Activated naive CD8-positive, alpha-beta T cell treated with anti-CD3 and anti-CD28 coated beads for 36 hours (primary cell): ENCODE results near the gene PON3. TPM values are rescaled to one million over a fixed set of nuclear protein-coding genes. Genes with fewer than 3 reads are reported as not detected.

Experiments
- DNase-seq: peaks from one replicate; pipeline ENCODE4 v3.0.0; 2021
- H3K27ac Mint-ChIP-seq: one replicate; pipeline ENCODE4 v1.8.0; 2022; ENCODE audit warnings: mild to moderate bottlenecking, moderate library complexity, mixed read lengths
- H3K27me3 Mint-ChIP-seq: one replicate; pipeline ENCODE4 v1.8.0; 2022; ENCODE audit warnings: mild to moderate bottlenecking, mixed read lengths
- H3K36me3 Mint-ChIP-seq: one replicate; pipeline ENCODE4 v1.8.0; 2021; ENCODE audit warnings: mild to moderate bottlenecking, mixed read lengths
- H3K4me1 Mint-ChIP-seq: one replicate; pipeline ENCODE4 v1.8.0; 2021; ENCODE audit warnings: mixed read lengths
- H3K4me3 Mint-ChIP-seq: one replicate; pipeline ENCODE4 v1.8.0; 2022; ENCODE audit warnings: mild to moderate bottlenecking, moderate library complexity, mixed read lengths
- H3K9me3 Mint-ChIP-seq: one replicate; pipeline ENCODE4 v1.8.0; 2022; ENCODE audit warnings: mixed read lengths
- total RNA-seq, 2 experiments: library from RNA; stranded (reverse); gene quantifications; one replicate each; pipeline ENCODE4 v1.2.3, GENCODE V29; 2021

Gene PON3
- under 1 TPM in 1 of 2 experiments, not detected in 1; 0.32 TPM for total RNA-seq

DNA sequence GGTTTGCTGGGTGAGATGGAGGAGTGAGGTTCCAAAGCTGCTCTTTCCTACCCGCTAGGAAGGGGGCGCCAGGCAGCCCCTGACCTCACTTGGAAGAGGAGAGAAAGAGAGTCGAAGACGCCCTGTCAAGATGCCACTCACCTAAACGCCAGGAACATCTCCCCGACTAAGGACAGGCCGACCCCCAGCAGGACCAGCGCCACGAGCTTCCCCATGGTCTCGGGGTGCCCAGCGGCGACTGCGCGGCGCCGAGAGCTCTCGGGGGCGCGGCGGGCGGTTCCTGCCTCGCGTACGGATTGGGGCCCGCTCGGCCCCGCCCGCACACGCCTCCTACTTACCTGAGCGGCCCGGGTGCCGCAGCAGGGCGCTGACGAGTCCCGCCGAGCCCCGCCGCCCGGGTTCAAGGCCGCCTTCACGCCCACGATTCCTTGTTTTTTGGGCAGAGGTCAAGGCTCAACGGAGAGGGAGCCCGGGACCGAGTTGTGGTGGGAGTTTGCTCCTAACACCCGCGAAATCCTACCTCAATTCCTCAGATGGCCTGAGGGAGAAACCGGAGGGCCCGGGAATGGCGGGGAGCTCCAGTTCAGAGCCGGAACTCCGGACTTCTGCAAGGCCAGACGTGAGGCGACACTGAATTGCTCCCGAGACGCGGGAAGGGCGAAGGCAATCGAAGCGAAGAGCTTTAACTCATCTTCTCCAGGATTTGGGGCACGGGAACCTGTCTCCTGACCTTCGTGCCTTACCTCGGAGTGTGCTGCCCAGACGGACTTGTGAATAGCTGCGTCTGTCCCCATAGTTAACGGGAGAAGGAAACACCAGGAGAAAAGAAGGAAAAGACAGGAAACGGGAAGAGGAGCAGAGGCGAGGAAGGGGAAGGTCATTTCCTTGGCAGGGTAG is at the start of gene PON3:
Gene PON3, minus strand, starts transcription at position 240 of the 897 bp plus-strand sequence. Its CDS starts 25 bp downstream, at position 215.
- H3K27ac Mint-ChIP-seq, result no peak within 1 kb of the TSS
- no peaks in the 10 kb centered on the region for H3K36me3 Mint-ChIP-seq
- H3K27me3 Mint-ChIP-seq, result peaks cover 35% of the 10 kb centered on the region
- H3K4me1 Mint-ChIP-seq, result peaks cover 3% of the 10 kb centered on the region
- peak; percentile 51 for DNase-seq
- no peaks in the 10 kb centered on the region for H3K9me3 Mint-ChIP-seq
- H3K4me3 Mint-ChIP-seq, result peak within 1 kb of the TSS; percentile 63

DNA sequence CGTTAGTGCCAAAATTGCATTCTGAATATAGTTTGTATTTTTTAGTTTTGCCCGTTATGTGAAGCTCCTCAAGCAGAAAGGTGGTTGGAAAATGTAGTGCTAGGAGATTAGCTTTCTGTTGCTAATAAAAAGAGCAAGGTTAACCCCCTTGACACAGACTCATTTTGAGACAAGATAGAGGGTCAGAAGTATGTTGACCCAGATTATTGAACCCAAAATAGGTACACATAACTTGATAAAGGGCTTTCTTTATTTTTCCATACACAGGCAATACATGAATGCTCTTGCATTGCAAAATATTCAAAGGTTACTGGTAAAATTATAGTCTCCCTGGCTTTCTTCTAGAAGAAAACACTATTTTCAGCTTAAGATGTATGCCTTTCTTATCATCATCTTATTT is 48.6 kb upstream of the PON3 start:
- Mint-ChIP-seq H3K4me3 (no peak overlapping the region), H3K27me3 (no peaks in the 10 kb centered on the region), H3K27ac (no peak overlapping the region), H3K9me3 (no peaks in the 10 kb centered on the region), H3K36me3 (no peaks in the 10 kb centered on the region), H3K4me1 (no peaks in the 10 kb centered on the region)
- no peak for DNase-seq

DNA sequence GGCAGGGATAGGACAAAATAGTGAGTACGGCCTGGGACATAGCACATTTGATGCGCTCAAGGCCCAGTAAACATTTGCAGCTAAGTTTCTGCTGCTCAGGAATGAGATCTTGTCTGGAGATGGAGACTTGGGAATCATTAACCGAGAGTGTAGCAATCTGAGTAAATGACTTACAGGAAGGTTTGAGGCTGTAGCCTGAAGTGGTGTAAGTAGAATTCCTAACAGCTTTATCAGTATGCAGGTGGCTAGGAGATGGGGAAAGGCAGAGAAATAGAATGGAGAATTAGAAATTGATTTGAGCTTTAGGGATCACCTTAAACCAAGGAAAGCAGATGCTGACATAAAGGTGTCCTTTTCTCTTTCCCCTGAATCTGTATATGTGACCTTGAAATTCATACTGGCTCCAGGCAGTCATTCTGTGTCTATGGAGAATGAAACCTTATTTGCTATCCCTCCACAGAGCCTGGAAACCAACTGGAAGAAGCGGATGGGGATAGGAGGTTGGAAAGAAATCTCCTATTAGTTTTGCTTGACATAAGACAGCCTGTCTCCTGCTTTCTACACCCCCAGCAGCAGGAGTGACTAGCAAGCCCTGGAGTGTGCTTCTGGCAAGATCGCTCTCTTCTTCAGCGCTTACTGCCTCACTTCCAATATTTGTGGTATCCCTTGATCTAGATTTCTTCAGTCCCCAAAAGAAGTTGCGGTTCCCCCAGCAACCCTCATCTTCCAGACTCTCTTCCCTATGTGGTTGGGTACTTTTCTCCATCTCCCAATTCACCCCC is 45.1 kb upstream of the PON3 start:
- Mint-ChIP-seq H3K36me3 (no peaks in the 10 kb centered on the region), H3K4me3 (no peak overlapping the region), H3K27me3 (no peaks in the 10 kb centered on the region), H3K4me1 (no peaks in the 10 kb centered on the region), H3K9me3 (no peaks in the 10 kb centered on the region), H3K27ac (no peak overlapping the region)
- no peak for DNase-seq

DNA sequence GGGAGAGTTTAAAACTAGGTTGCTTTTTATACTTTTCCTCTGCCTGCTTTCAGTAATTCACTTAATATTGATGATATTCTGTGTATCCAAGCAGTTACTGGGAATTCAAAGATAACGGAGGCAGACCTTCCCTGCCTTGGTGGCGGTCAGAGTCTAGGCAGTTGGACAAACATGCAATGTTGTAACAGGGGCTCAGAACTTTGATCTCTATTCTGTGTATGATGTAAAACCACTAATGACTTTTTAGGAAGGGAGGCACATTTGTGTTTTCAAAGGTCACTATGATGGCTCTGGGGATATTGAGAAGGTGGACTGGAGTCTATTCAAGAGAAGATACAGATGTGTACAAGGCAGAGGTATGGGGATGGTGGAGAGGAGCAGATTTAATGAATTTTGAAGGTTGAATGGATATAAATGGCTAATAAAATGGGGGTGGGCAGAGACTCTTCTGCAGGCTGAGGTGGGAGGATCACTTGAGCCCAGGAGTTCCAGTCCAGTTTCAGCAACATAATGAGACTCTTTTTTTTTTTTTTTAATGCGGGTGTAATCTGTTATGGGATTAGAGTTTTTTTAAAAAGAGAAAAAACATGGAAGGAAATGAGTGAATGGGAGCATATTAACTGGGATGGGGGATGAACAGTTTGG is 44.3 kb upstream of the PON3 start:
- no peaks in the 10 kb centered on the region for H3K36me3 Mint-ChIP-seq
- no peak for DNase-seq
- no peak overlapping the region for H3K27ac Mint-ChIP-seq
- H3K4me3 Mint-ChIP-seq, result no peak overlapping the region
- no peaks in the 10 kb centered on the region for H3K4me1 Mint-ChIP-seq
- H3K27me3 Mint-ChIP-seq, result no peaks in the 10 kb centered on the region
- H3K9me3 Mint-ChIP-seq, result no peaks in the 10 kb centered on the region

DNA sequence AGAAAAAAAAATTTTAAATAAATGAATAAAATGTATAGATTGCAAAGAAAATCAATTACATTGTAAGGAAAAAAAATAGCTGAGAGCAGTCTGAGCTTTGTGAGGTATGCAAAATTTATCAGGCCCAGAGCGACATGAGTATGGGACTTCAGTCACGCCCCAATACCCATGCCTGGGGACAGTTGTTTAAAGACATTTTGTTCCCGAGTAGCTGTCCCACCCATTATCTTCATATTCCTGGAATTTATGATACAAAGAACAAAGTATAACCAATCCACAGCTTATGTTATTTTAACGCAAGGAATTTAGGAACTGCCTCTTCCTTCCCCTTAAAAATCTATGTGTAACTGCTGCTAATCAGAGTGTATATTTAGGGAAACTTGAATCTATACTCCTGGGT is 40.2 kb upstream of the PON3 start:
- DNase-seq, result no peak
- H3K4me3 Mint-ChIP-seq, result no peak overlapping the region
- H3K9me3 Mint-ChIP-seq, result no peaks in the 10 kb centered on the region
- peaks cover 6% of the 10 kb centered on the region for H3K4me1 Mint-ChIP-seq
- H3K27ac Mint-ChIP-seq, result no peak overlapping the region
- no peaks in the 10 kb centered on the region for H3K36me3 Mint-ChIP-seq
- no peaks in the 10 kb centered on the region for H3K27me3 Mint-ChIP-seq

DNA sequence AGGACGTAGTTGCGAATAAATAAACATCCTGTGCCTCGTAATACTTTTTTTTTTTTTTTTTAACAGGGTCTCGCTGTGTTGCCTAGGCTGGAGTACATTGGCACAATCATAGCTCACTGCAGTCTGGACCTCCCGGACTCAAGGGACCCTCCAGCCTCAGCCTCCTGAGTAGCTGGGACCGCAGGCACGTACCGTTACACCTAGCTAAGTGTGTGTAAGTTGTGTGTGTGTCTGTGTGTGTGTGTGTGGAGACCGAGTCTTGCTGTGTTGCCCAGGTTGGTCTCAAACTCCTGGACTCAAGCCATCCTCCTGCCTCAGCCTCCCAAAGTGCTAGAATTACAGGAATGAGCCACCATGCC is 39.2 kb upstream of the PON3 start:
- Mint-ChIP-seq H3K4me1 (peaks cover 6% of the 10 kb centered on the region), H3K27ac (peak overlapping the region; percentile 52), H3K9me3 (no peaks in the 10 kb centered on the region), H3K27me3 (no peaks in the 10 kb centered on the region), H3K36me3 (no peaks in the 10 kb centered on the region), H3K4me3 (peak overlapping the region; percentile 74)
- no peak for DNase-seq

- H3K9me3 Mint-ChIP-seq, result no peaks in the 10 kb centered on the region
- peaks cover 6% of the 10 kb centered on the region for H3K4me1 Mint-ChIP-seq
- no peaks in the 10 kb centered on the region for H3K27me3 Mint-ChIP-seq
Observed at GRCh38 chr7:95434557-95435421, 38.6 kb upstream of the PON3 start, which contains the start of gene PON2. Gene PON2 (minus strand): TSS chr7:95435028. CDS start chr7:95434951, 77 bp downstream.

GRCh38 chr7:95433952-95434556 is 37.9 kb upstream of the PON3 start:
- H3K27ac Mint-ChIP-seq, result no peak overlapping the region
- DNase-seq, result no peak
- no peaks in the 10 kb centered on the region for H3K27me3 Mint-ChIP-seq

More at GRCh38 chr7:95434557-95435421, 38.6 kb upstream of the PON3 start, which contains the start of gene PON2:
- no peaks in the 10 kb centered on the region for H3K36me3 Mint-ChIP-seq
- H3K27ac Mint-ChIP-seq, result peak within 1 kb of the TSS; percentile 52
- DNase-seq, result peak; percentile 51
- H3K4me3 Mint-ChIP-seq, result peak within 1 kb of the TSS; percentile 74

DNA sequence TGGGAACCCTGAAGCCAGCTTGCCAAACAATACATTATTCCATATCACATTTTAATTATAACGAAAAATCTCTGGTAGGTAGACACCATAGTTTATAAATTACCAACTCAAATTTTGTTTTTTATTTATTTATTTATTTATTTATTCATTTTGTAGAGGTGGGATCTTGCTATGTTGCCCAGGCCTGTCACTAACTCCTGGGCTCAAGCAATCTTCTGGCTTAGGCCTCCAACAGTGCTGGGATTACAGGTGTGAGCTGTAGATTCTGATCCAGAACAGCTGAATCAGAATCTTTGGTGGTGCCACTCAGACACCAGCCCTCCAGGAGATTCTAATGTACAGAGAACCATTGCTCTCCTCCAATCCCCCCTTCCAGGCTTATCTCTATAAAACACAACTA is 37.0 kb upstream of the PON3 start:
- DNase-seq, result no peak
- no peaks in the 10 kb centered on the region for H3K9me3 Mint-ChIP-seq
- H3K4me1 Mint-ChIP-seq, result peaks cover 6% of the 10 kb centered on the region
- H3K36me3 Mint-ChIP-seq, result peaks cover 4% of the 10 kb centered on the region
- H3K27me3 Mint-ChIP-seq, result no peaks in the 10 kb centered on the region
- H3K4me3 Mint-ChIP-seq, result no peak overlapping the region
- no peak overlapping the region for H3K27ac Mint-ChIP-seq

More at GRCh38 chr7:95433952-95434556, 37.9 kb upstream of the PON3 start:
- Mint-ChIP-seq H3K4me1 (peaks cover 6% of the 10 kb centered on the region), H3K4me3 (peak overlapping the region; percentile 67), H3K36me3 (peaks cover 4% of the 10 kb centered on the region), H3K9me3 (no peaks in the 10 kb centered on the region)

DNA sequence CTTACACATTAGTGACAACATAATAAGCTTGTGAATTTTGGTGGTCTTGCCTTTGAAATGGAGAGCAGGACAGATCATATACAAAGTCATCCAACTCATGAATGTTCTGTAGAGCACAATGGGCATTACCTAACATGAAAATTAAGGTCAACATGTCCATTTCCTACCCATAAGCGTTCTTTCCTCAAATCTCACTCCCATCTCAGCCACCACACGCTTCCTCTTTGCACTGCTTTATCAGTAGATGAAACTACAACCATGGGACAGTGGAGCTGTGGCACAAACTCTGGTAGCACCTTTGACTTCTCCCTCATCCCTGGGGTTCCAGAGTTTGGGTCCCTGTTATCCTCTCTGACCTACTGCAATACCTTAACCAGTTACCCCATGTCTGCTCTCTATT is 36.4 kb upstream of the PON3 start:
- H3K27ac Mint-ChIP-seq, result no peak overlapping the region
- H3K27me3 Mint-ChIP-seq, result no peaks in the 10 kb centered on the region
- peaks cover 6% of the 10 kb centered on the region for H3K4me1 Mint-ChIP-seq
- no peak for DNase-seq
- H3K4me3 Mint-ChIP-seq, result no peak overlapping the region
- H3K9me3 Mint-ChIP-seq, result no peaks in the 10 kb centered on the region
- H3K36me3 Mint-ChIP-seq, result peaks cover 4% of the 10 kb centered on the region

DNA sequence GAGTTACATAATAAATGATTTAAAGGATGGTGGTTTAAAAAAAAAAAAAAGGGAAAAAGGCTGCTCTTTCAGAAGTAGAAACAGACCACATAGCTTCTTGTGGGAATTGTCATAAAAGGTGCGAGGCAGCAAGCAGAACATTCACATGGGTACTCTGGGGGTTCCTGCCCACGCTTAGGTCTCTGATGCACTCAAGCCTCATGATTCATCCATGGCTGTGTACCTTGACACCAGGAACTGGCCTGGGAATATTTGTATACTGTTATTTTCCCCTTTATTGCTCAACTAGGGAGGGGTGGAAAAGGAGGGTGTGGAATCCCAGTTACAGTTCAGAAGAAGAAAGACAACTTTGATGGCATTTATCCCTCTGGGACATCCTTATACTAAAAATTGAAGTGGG is 34.7 kb upstream of the PON3 start:
- peaks cover 4% of the 10 kb centered on the region for H3K36me3 Mint-ChIP-seq
- H3K9me3 Mint-ChIP-seq, result no peaks in the 10 kb centered on the region
- H3K4me1 Mint-ChIP-seq, result peaks cover 6% of the 10 kb centered on the region
- no peaks in the 10 kb centered on the region for H3K27me3 Mint-ChIP-seq
- H3K4me3 Mint-ChIP-seq, result no peak overlapping the region
- no peak overlapping the region for H3K27ac Mint-ChIP-seq
- no peak for DNase-seq

- H3K36me3 Mint-ChIP-seq, result peaks cover 4% of the 10 kb centered on the region
- peaks cover 3% of the 10 kb centered on the region for H3K4me1 Mint-ChIP-seq
- no peak overlapping the region for H3K4me3 Mint-ChIP-seq
- no peak overlapping the region for H3K27ac Mint-ChIP-seq
- no peaks in the 10 kb centered on the region for H3K9me3 Mint-ChIP-seq
- DNase-seq, result no peak
- no peaks in the 10 kb centered on the region for H3K27me3 Mint-ChIP-seq
Observed at GRCh38 chr7:95429241-95429990, 33.2 kb upstream of the PON3 start.

DNA sequence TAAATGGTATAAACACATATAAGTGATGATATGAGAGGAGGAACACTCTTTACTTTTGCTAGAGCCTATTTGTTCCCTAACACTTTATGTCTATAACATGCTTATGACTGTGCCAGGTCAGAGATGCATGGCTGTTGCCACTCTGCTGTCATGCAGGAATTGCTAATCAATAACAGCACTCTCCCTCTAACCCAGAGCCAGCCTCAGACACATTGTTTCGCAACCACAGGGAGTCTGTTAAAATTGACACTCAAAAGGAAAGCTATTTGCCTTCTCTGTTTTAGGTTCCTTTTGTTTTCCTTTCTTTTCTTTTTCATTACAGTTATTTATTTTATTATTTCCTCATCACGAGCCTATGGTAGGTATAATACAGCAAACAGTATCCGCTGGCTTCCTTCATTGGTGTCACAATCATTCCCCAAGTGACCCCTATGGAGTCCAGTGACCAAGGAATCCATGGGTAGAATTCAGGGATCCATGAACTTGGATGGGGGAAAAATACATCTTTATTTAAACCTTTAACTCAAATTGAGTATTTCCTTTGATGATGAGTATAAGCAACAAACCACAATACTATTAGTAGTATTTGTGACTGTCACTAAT is 31.8 kb upstream of the PON3 start:
- Mint-ChIP-seq H3K27ac (no peak overlapping the region), H3K4me1 (no peaks in the 10 kb centered on the region), H3K4me3 (no peak overlapping the region), H3K9me3 (no peaks in the 10 kb centered on the region), H3K36me3 (peaks cover 10% of the 10 kb centered on the region), H3K27me3 (no peaks in the 10 kb centered on the region)
- no peak for DNase-seq
